GM12878 (cell line): ENCODE results near the gene SLCO1C1. TPM values are rescaled to one million over a fixed set of nuclear protein-coding genes. Genes with fewer than 3 reads are reported as not detected.

Experiments
- ATAC-seq: fragments of 200-7000 bp; cut with Tn5 transposase; 3 replicates; pipeline ENCODE4 v1.9.1; 2020; ENCODE audit warnings: mild to moderate bottlenecking, moderate library complexity
- BruUV-seq: library from RNA; stranded (reverse); fragments of 400-500 nt; replicated peaks from 2 replicates; lab custom pipeline; 2021; lab: Mats Ljungman, UMichigan
- CTCF ChIA-PET: fragments of 300-600 bp; sonication (Branson Sonifier 250); formaldehyde crosslinking; extraction: SDS; loops from one replicate; lab custom pipeline; 2021; ENCODE audit warnings: inconsistent platforms; lab: Yijun Ruan, JAX
- POLR2A ChIA-PET: fragments of 350-600 bp; formaldehyde crosslinking; extraction: SDS; loops from one replicate; lab custom pipeline; 2021; ENCODE audit warnings: inconsistent platforms; lab: Charles Lee
- RAD21 ChIA-PET: fragments of 300-600 bp; sonication (Branson Sonifier 250); formaldehyde crosslinking; loops from one replicate; lab custom pipeline; 2023; ENCODE audit warnings: antibody characterized with exemption; ENCODE audit not compliant: unreplicated experiment; lab: Charles Lee
- SMC1A ChIA-PET: fragments of 300-600 bp; sonication (Branson Sonifier 250); formaldehyde crosslinking; loops from one replicate; lab custom pipeline; 2023; ENCODE audit not compliant: unreplicated experiment, uncharacterized antibody; lab: Charles Lee
- DNase-seq: peaks from one replicate; pipeline ENCODE4 v3.0.0-alpha.2; 2011; ENCODE audit warnings: low read depth, low spot score
- FAIRE-seq: peaks from 3 replicates; lab custom pipeline; 2011; peaks lifted over from hg19 to GRCh38; lab: Jason Lieb, UNC
- H2AFZ ChIP-seq: 2 replicates; pipeline ENCODE4 v1.6.0; 2011; ENCODE audit warnings: low read depth, low read length, control low read depth; ENCODE audit not compliant: control insufficient read depth
- H3K27ac ChIP-seq: 2 replicates; pipeline ENCODE4 v1.5.1; 2011; ENCODE audit warnings: control low read depth; ENCODE audit not compliant: control insufficient read depth, insufficient read depth
- H3K27me3 ChIP-seq, 2 experiments: replicated peaks in 1 of 2; 2 replicates each; pipeline versions ENCODE4 v1.6.0 to v1.6.1; 2011; ENCODE audit warnings: low read length in 1 of 2; ENCODE audit not compliant: control insufficient read depth in 2 of 2, insufficient read depth in 2 of 2
- H3K36me3 ChIP-seq, 2 experiments: 2 replicates each; pipeline ENCODE4 v1.5.1; 2011; ENCODE audit warnings: low read length in 1 of 2; ENCODE audit not compliant: control insufficient read depth in 2 of 2, insufficient read depth in 2 of 2
- H3K4me1 ChIP-seq: 2 replicates; pipeline ENCODE4 v1.6.1; 2011; ENCODE audit warnings: mild to moderate bottlenecking, low read length, moderate library complexity, mixed read lengths; ENCODE audit not compliant: control insufficient read depth, insufficient read depth
- H3K4me2 ChIP-seq: 2 replicates; pipeline ENCODE4 v1.6.0; 2011; ENCODE audit warnings: control low read depth; ENCODE audit not compliant: control insufficient read depth, insufficient read depth
- H3K4me3 ChIP-seq: fragments of 200-600 bp; sonication (generic); 2 replicates; pipeline ENCODE4 v1.5.1; 2016
- H3K79me2 ChIP-seq: 2 replicates; pipeline ENCODE4 v1.6.0; 2011; ENCODE audit warnings: low read length; ENCODE audit not compliant: control insufficient read depth, insufficient read depth
- H3K9ac ChIP-seq: 2 replicates; pipeline ENCODE4 v1.8.0; 2011; ENCODE audit warnings: low read length, control low read depth, mixed read lengths; ENCODE audit not compliant: control insufficient read depth, insufficient read depth
- H3K9me3 ChIP-seq: replicated peaks from 3 replicates; pipeline ENCODE4 v1.5.1; 2011; ENCODE audit warnings: mild to moderate bottlenecking, low read length; ENCODE audit not compliant: control insufficient read depth, insufficient read depth
- H4K20me1 ChIP-seq: 2 replicates; pipeline ENCODE4 v1.6.0; 2011; ENCODE audit not compliant: control insufficient read depth, insufficient read depth
- DPF2 ChIP-seq: fragments of 450-650 bp; IDR thresholded peaks from 2 replicates; pipeline ENCODE4 v1.6.1; 2017; ENCODE audit warnings: mild to moderate bottlenecking
- KAT2A ChIP-seq: conservative IDR thresholded peaks from 2 replicates; pipeline ENCODE4 v1.6.1; 2011; ENCODE audit warnings: low read depth, low read length; ENCODE audit not compliant: control insufficient read depth
- MTA3 ChIP-seq: IDR thresholded peaks from 2 replicates; pipeline ENCODE4 v1.6.1; 2012; ENCODE audit warnings: low read length, inconsistent platforms, borderline replicate concordance
- NFXL1 ChIP-seq: fragments of 450-650 bp; IDR thresholded peaks from 2 replicates; pipeline ENCODE4 v1.6.1; 2017; ENCODE audit warnings: antibody characterized with exemption, mild to moderate bottlenecking, borderline replicate concordance
- NFYA ChIP-seq: IDR thresholded peaks from 2 replicates; pipeline ENCODE4 v1.6.1; 2011; ENCODE audit warnings: low read depth, mild to moderate bottlenecking, low read length, improper control_type of control experiment, borderline replicate concordance
- RB1 ChIP-seq: fragments of 450-650 bp; formaldehyde crosslinking; IDR thresholded peaks from 2 replicates; pipeline ENCODE4 v1.6.1; 2017; ENCODE audit warnings: mild to moderate bottlenecking, borderline replicate concordance
- RBBP5 ChIP-seq: fragments of 200-600 bp; sonication (generic); conservative IDR thresholded peaks from 2 replicates; pipeline ENCODE4 v1.6.1; 2016
- RCOR1 ChIP-seq: conservative IDR thresholded peaks from 2 replicates; pipeline ENCODE4 v1.6.1; 2012; ENCODE audit warnings: low read depth, low read length, improper control_type of control experiment
- TCF7 ChIP-seq: IDR thresholded peaks from 2 replicates; pipeline ENCODE4 v1.6.1; 2014; ENCODE audit warnings: antibody characterized with exemption, borderline replicate concordance
- whole genome bisulfite sequencing: methylation state at CpG from one replicate; pipeline ENCODE4 v1.1.6; 2016; ENCODE audit warnings: low lambda C conversion rate; ENCODE audit not compliant: insufficient replicate concordance, insufficient coverage; ENCODE audit errors: missing lambda C conversion rate; 5-methylcytosine and 5-hydroxymethylcytosine counted together
- in situ Hi-C: fragments of 300-500 bp; cut with MboI; formaldehyde crosslinking; loops from 9 replicates; pipeline ENCODE4 v1.14.3; 2018; ENCODE audit warnings: mixed read lengths
- intact Hi-C: fragments of 100-400 bp; cut with micrococcal nuclease; formaldehyde crosslinking; loops from one replicate; pipeline ENCODE4 v1.14.2; 2022; ENCODE audit not compliant: unreplicated experiment
- polyA plus RNA-seq, 11 experiments: library from polyadenylated mRNA; depleted of rRNA in 4 of 11; unstranded in 6 of 11; stranded (reverse) in 5 of 11; fragments of >200 nt; fragmentation: Nextera tagmentation in 4 of 11; fragmentation: Illumina TruSeq in 1 of 11; extraction: Ambion mirVana in 4 of 11; extraction: Trizol in 1 of 11; gene quantifications; 1 replicate in 1 of 11; 2 replicates in 10 of 11; pipeline versions ENCODE4 v1.2.1 to v1.2.3, GENCODE V29; 2011 to 2016; ENCODE audit warnings: inconsistent platforms in 2 of 11, missing spikeins in 2 of 11, low read depth in 1 of 11
- total RNA-seq, 4 experiments: library from RNA; depleted of rRNA in 3 of 4; stranded (reverse); fragments of >200 nt in 3 of 4; fragmentation: Illumina TruSeq in 1 of 4; extraction: Trizol in 1 of 4; gene quantifications; 2 replicates each; pipeline versions ENCODE4 v1.2.1 to v1.2.3, GENCODE V29; 2013 to 2021
- TF ChIP-seq, protein P1 (sequence below): IDR thresholded peaks from 2 replicates; pipeline ENCODE4 v1.6.1; 2011; ENCODE audit warnings: borderline replicate concordance, low read depth, mild to moderate bottlenecking, moderate library complexity, mixed read lengths, low read length; ENCODE audit not compliant: insufficient read depth; ENCODE audit errors: extremely low read length
- TF ChIP-seq, protein P2 (sequence below): fragments of 450-650 bp; IDR thresholded peaks from 2 replicates; pipeline ENCODE4 v1.6.1; 2017; ENCODE audit warnings: mild to moderate bottlenecking, moderate library complexity

Gene SLCO1C1
- total and polyA plus RNA-seq, 10 of the 15 experiments (the other 5 are each of a cell fraction or from before 2014, with no cell fraction given), result 0.22 TPM; not detected in 9

DNA sequence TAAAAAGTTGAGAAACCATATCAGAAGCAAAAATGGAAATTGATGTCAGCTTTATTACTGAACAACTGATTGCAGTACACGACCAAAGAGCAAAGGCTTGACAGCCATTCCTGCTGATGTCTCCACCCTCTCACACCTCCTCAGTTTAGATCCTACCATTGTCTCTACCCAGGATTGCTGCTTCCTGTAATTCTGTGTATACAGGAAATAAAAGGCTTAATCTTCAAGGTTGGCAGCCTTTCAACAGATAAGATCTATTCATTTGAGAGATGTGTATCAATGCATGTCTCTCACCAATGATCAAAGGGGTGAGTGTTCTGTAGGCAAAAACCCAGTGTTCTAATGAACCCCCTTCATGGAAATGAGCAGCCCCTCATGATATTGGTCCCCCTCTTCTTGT, 27.0 kb downstream of the SLCO1C1 start:
- H3K4me3 ChIP-seq, result no peak overlapping the region
- ChIA-PET SMC1A (no interaction called here), CTCF (interaction anchor here (0.9 to 1.4 kb wide), 2 partner anchors 10 to 11 kb away, joined by 3 to 4 read pairs; no protein-coding TSS in a partner anchor), RAD21 (no interaction called here), POLR2A (no interaction called here)
- DNase-seq, result no peak
- no TSS peak for BruUV-seq
- no peaks in the 10 kb centered on the region for H3K79me2 ChIP-seq
- no peak overlapping the region for H2AFZ ChIP-seq
- FAIRE-seq, result no peak
- H4K20me1 ChIP-seq, result no peaks in the 10 kb centered on the region
- no peaks in the 10 kb centered on the region for H3K36me3 ChIP-seq
- no peak overlapping the region for H3K27ac ChIP-seq
- WGBS, result 13% methylated on average over 1 of the region's 1 CpG
- intact Hi-C loops (no loop called here), in situ Hi-C loops (no loop called here)
- TF ChIP-seq RB1 (no peak), NFXL1 (no peak), KAT2A (no peak)
- TF ChIP-seq, protein P1, sequence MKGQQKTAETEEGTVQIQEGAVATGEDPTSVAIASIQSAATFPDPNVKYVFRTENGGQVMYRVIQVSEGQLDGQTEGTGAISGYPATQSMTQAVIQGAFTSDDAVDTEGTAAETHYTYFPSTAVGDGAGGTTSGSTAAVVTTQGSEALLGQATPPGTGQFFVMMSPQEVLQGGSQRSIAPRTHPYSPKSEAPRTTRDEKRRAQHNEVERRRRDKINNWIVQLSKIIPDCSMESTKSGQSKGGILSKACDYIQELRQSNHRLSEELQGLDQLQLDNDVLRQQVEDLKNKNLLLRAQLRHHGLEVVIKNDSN, result no peak
- H3K4me1 ChIP-seq, result no peaks in the 10 kb centered on the region
- no peak for ATAC-seq
- H3K27me3 ChIP-seq, result no peaks in the 10 kb centered on the region
- H3K4me2 ChIP-seq, result no peak overlapping the region
- H3K9ac ChIP-seq, result no peak overlapping the region
- H3K9me3 ChIP-seq, result no peaks in the 10 kb centered on the region

- H4K20me1 ChIP-seq, result no peaks in the 10 kb centered on the region
- no peak overlapping the region for H3K9ac ChIP-seq
- RAD21 ChIA-PET, result no interaction called here
- H3K27me3 ChIP-seq, result no peaks in the 10 kb centered on the region
- H3K79me2 ChIP-seq, result no peaks in the 10 kb centered on the region
- SMC1A ChIA-PET, result no interaction called here
- FAIRE-seq (no peak), DNase-seq (no peak), ATAC-seq (no peak)
- CTCF ChIA-PET, result no interaction called here
- no peak overlapping the region for H3K4me3 ChIP-seq
- H3K4me2 ChIP-seq, result no peak overlapping the region
- no peak overlapping the region for H3K27ac ChIP-seq
- H3K36me3 ChIP-seq, result no peaks in the 10 kb centered on the region
- TF ChIP-seq MTA3, result no peak
- no peak for TF ChIP-seq NFYA
- TF ChIP-seq, protein P2, sequence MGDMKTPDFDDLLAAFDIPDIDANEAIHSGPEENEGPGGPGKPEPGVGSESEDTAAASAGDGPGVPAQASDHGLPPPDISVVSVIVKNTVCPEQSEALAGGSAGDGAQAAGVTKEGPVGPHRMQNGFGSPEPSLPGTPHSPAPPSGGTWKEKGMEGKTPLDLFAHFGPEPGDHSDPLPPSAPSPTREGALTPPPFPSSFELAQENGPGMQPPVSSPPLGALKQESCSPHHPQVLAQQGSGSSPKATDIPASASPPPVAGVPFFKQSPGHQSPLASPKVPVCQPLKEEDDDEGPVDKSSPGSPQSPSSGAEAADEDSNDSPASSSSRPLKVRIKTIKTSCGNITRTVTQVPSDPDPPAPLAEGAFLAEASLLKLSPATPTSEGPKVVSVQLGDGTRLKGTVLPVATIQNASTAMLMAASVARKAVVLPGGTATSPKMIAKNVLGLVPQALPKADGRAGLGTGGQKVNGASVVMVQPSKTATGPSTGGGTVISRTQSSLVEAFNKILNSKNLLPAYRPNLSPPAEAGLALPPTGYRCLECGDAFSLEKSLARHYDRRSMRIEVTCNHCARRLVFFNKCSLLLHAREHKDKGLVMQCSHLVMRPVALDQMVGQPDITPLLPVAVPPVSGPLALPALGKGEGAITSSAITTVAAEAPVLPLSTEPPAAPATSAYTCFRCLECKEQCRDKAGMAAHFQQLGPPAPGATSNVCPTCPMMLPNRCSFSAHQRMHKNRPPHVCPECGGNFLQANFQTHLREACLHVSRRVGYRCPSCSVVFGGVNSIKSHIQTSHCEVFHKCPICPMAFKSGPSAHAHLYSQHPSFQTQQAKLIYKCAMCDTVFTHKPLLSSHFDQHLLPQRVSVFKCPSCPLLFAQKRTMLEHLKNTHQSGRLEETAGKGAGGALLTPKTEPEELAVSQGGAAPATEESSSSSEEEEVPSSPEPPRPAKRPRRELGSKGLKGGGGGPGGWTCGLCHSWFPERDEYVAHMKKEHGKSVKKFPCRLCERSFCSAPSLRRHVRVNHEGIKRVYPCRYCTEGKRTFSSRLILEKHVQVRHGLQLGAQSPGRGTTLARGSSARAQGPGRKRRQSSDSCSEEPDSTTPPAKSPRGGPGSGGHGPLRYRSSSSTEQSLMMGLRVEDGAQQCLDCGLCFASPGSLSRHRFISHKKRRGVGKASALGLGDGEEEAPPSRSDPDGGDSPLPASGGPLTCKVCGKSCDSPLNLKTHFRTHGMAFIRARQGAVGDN, result no peak
- no peak for TF ChIP-seq RCOR1
- no peak for TF ChIP-seq RBBP5
- no peak for TF ChIP-seq TCF7
- no peak for TF ChIP-seq DPF2
- H2AFZ ChIP-seq, result no peak overlapping the region
- POLR2A ChIA-PET, result no interaction called here
- 0% methylated on average over 1 of the region's 1 CpG for WGBS
- intact Hi-C loops (no loop called here), in situ Hi-C loops (no loop called here)
- H3K9me3 ChIP-seq, result no peaks in the 10 kb centered on the region
- no TSS peak for BruUV-seq
- H3K4me1 ChIP-seq, result no peaks in the 10 kb centered on the region
Observed at GRCh38 chr12:20731274-20731673, 36.1 kb downstream of the SLCO1C1 start.
